ENCODE data around the gene BCLAF1.

Gene BCLAF1

DNA sequence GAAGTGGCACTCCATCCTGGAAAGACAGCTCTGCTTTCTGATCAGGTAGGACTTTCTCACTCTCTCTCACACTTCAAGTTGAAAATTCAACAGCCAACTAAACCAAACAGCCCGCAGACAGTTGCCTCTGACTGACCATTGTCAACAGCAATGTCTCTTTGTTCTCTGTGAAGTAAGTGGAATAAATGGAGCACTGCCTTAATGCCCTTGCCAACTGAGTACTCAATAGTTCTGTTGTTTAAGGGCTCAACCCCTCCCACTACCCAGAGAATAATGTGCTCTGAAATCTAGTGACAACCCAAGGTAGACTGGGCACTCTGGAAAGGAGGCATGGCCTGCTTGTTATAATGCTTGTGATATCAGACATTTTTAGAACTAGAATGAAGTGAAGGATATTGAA lies 16.8 kb upstream of the BCLAF1 start:
- no peak overlapping the region for H3K27ac ChIP-seq (ENCODE audit: low read depth, low read length)
- no peaks in the 10 kb centered on the region for H3K36me3 ChIP-seq (ENCODE audit: control insufficient read depth, insufficient read depth, low read length)
- H3K27me3 ChIP-seq (ENCODE audit: control insufficient read depth, insufficient read depth, low read length) = no peaks in the 10 kb centered on the region
- no peaks in the 10 kb centered on the region for H3K4me1 ChIP-seq (ENCODE audit: control insufficient read depth, insufficient read depth, low read length)
- H3K9ac ChIP-seq (ENCODE audit: low read length) = no peak overlapping the region
- no peak overlapping the region for H3K4me3 ChIP-seq (ENCODE audit: low read length)

DNA sequence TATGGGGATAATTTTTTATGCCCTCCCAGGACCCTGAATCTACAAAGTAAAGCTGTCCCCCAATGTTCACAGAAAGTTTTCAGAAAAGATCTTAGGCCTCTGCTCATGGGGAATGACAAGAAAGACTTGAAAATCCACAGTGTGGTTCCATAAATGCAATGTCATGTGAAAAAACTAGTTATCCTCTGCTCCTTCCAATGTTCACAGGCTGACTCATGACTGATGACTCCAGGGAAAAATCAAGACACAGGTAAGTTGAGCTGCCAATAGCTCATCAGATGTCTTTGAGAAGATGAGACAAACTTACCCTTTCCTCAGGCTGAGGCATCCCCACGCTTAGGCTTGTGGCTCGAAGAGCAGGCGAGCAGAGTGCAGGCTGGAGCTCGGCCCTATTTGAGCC lies 14.8 kb upstream of the BCLAF1 start:
- H3K27ac ChIP-seq (ENCODE audit: low read depth, low read length) = no peak overlapping the region
- H3K9ac ChIP-seq (ENCODE audit: low read length) = no peak overlapping the region
- H3K36me3 ChIP-seq (ENCODE audit: control insufficient read depth, insufficient read depth, low read length) = no peaks in the 10 kb centered on the region
- no peaks in the 10 kb centered on the region for H3K27me3 ChIP-seq (ENCODE audit: control insufficient read depth, insufficient read depth, low read length)
- H3K4me3 ChIP-seq (ENCODE audit: low read length) = no peak overlapping the region
- H3K4me1 ChIP-seq (ENCODE audit: control insufficient read depth, insufficient read depth, low read length) = no peaks in the 10 kb centered on the region

DNA sequence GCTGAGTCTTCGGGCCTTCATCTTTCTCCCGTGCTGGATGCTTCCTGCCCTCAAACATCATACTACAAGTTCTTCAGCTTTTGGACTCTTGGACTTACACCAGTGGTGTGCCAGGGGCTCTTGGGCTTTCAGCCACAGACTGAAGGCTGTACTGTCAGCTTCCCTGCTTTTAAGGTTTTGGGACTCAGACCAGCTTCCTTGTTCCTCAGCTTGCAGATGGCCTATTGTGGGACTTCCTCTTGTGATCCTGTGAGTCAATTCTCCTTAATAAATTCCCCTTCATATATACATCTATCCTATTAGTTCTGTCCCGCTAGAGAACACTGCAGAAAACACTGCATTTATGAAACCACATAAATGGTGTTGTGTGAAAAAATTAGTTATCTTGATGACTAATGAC lies 13.9 kb upstream of the BCLAF1 start:
- no peaks in the 10 kb centered on the region for H3K36me3 ChIP-seq (ENCODE audit: control insufficient read depth, insufficient read depth, low read length)
- H3K9ac ChIP-seq (ENCODE audit: low read length) = no peak overlapping the region

DNA sequence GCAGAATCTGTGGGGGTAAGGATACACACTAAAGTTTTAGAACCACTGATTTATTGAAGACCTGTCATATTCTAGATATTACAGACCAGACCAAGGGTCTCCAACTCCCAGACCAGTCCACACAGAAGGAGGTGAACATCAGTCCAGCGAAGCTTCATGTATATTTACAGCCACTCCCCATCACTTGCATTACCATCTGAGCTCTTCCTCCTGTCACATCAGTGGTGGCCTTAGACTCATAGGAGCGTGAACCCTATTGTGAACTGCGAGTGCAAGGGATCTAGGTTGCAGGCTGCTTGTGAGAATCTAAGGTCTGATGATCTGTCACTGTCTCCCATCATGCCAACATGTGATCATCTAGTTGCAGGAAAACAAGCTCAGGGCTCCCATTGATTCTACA lies 5.0 kb upstream of the BCLAF1 start:
- Histone ChIP-seq H3K27ac (ENCODE audit: low read depth, low read length) (no peak overlapping the region), H3K27me3 (ENCODE audit: control insufficient read depth, insufficient read depth, low read length) (no peaks in the 10 kb centered on the region), H3K36me3 (ENCODE audit: control insufficient read depth, insufficient read depth, low read length) (no peaks in the 10 kb centered on the region), H3K4me3 (ENCODE audit: low read length) (no peak overlapping the region), H3K9ac (ENCODE audit: low read length) (no peak overlapping the region), H3K4me1 (ENCODE audit: control insufficient read depth, insufficient read depth, low read length) (peaks cover 13% of the 10 kb centered on the region)

More for the DNA sequence above, 13.9 kb upstream of the BCLAF1 start:
- Histone ChIP-seq H3K27ac (ENCODE audit: low read depth, low read length) (no peak overlapping the region), H3K27me3 (ENCODE audit: control insufficient read depth, insufficient read depth, low read length) (no peaks in the 10 kb centered on the region), H3K4me1 (ENCODE audit: control insufficient read depth, insufficient read depth, low read length) (no peaks in the 10 kb centered on the region), H3K4me3 (ENCODE audit: low read length) (no peak overlapping the region)

DNA sequence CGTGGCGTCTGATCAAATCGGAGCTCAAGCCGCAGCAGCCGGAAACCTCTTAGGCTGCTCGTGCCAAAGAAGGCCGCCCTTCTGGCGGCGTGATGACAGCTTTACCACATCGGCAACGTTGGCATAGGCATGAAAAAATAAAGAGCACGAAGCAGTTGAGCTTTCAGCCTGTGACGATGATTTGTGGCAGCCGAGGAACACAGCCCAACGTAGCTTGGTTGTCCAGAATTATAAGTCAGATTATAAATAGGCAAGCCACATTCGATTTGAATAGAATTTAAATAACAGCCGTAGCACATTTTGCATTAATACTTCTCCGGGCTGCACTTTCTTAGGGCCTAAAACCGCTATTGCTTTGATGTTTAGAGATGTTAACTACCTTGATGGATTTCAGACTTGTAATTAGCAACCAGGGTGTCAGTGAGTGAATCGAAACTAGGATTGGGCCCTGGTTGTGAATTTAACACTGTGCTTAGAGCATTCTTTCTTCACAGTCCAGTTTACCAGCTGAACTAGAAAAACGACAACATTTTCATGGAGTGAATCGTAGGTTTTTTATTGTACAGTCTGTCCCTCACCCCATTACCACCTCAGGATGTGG lies 864 bp upstream of the BCLAF1 start:
- peak overlapping the region; percentile 94 for H3K4me3 ChIP-seq (ENCODE audit: low read length)
- H3K4me1 ChIP-seq (ENCODE audit: control insufficient read depth, insufficient read depth, low read length) = peaks cover 17% of the 10 kb centered on the region
- H3K36me3 ChIP-seq (ENCODE audit: control insufficient read depth, insufficient read depth, low read length) = peaks cover 2% of the 10 kb centered on the region
- H3K27ac ChIP-seq (ENCODE audit: low read depth, low read length) = peak overlapping the region; percentile 100
- peak overlapping the region; percentile 100 for H3K9ac ChIP-seq (ENCODE audit: low read length)
- H3K27me3 ChIP-seq (ENCODE audit: control insufficient read depth, insufficient read depth, low read length) = no peaks in the 10 kb centered on the region

DNA sequence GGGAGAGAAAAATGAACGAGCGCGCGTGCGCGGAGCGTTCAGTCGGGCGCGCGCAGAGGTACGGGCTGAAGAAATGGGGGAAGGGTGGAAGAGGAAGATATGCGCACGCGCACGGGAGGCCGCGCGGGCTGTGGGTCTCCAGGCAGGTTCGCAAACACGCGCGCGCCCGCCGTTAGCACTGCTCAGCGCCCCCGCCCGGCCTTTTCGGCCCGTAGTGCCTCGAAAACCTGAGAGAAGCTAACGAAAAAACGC lies 393 bp downstream of the BCLAF1 start:
- H3K27me3 ChIP-seq (ENCODE audit: control insufficient read depth, insufficient read depth, low read length) = no peaks in the 10 kb centered on the region
- peak overlapping the region; percentile 100 for H3K4me3 ChIP-seq (ENCODE audit: low read length)
- peaks cover 2% of the 10 kb centered on the region for H3K36me3 ChIP-seq (ENCODE audit: control insufficient read depth, insufficient read depth, low read length)
- H3K4me1 ChIP-seq (ENCODE audit: control insufficient read depth, insufficient read depth, low read length) = peaks cover 17% of the 10 kb centered on the region
- H3K9ac ChIP-seq (ENCODE audit: low read length) = peak overlapping the region; percentile 100
- peak overlapping the region; percentile 100 for H3K27ac ChIP-seq (ENCODE audit: low read depth, low read length)

DNA sequence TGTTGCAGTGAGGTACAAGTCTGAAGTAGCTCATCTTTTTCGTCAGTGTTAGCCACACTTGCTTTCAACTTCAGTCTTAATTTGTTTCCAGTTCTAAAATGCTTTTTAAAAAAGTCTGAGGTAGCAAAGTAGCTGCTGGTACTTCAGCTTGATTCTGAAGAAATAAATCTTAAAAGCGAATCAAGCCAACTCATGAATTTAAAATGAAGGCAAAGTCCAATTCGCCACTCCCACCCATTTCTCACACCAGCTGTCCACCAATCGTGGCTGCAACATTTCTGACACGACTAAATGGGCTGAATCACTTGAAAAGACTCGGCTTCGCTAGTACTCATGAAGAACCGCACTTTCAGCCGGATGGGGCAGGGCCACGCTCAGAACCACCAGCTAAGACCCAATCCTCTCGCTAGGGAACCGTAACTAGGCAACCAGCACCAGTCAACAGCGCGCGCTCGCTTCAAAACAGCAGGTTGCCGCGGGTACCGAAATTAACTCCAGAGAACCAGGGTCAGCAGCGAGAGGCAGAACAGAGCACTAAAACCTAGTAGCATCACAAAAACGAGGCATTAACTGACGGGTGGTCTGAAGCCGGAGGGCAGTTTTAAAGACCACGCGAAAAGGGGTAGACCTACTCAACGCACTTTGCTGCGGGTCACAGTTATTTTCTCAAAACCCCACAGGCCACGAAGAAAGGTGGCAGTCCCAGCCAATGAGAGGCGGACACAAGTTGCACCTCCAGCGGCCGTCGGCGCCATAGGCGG lies 900 bp downstream of the BCLAF1 start:
- H3K27ac ChIP-seq (ENCODE audit: low read depth, low read length) = peak overlapping the region; percentile 100
- H3K27me3 ChIP-seq (ENCODE audit: control insufficient read depth, insufficient read depth, low read length) = no peaks in the 10 kb centered on the region
- peaks cover 17% of the 10 kb centered on the region for H3K4me1 ChIP-seq (ENCODE audit: control insufficient read depth, insufficient read depth, low read length)
- peaks cover 2% of the 10 kb centered on the region for H3K36me3 ChIP-seq (ENCODE audit: control insufficient read depth, insufficient read depth, low read length)
- H3K4me3 ChIP-seq (ENCODE audit: low read length) = peak overlapping the region; percentile 100
- H3K9ac ChIP-seq (ENCODE audit: low read length) = peak overlapping the region; percentile 89

DNA sequence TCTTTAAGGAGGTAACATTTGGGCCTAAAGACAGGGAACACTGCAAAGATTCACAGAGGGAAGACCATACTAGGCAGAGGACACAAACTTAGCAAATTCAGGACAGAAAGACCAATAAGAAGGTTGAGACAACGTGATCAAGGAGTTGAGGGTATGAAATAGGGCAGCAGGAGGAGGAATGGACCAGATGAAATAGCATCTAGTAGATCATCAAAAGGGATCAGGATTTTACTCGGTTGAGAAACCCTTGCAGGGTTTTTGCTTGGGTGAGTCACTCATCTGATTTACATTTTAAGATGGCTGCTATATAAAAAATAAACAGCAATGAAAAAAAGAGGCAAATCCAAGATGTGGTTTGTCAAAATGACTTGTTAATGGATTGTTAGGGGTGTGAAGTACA lies 4.7 kb downstream of the BCLAF1 start:
- H3K36me3 ChIP-seq (ENCODE audit: control insufficient read depth, insufficient read depth, low read length) = peaks cover 2% of the 10 kb centered on the region
- peak overlapping the region; percentile 7 for H3K4me3 ChIP-seq (ENCODE audit: low read length)
- no peak overlapping the region for H3K9ac ChIP-seq (ENCODE audit: low read length)
- no peaks in the 10 kb centered on the region for H3K27me3 ChIP-seq (ENCODE audit: control insufficient read depth, insufficient read depth, low read length)
- H3K4me1 ChIP-seq (ENCODE audit: control insufficient read depth, insufficient read depth, low read length) = peaks cover 29% of the 10 kb centered on the region
- no peak overlapping the region for H3K27ac ChIP-seq (ENCODE audit: low read depth, low read length)

DNA sequence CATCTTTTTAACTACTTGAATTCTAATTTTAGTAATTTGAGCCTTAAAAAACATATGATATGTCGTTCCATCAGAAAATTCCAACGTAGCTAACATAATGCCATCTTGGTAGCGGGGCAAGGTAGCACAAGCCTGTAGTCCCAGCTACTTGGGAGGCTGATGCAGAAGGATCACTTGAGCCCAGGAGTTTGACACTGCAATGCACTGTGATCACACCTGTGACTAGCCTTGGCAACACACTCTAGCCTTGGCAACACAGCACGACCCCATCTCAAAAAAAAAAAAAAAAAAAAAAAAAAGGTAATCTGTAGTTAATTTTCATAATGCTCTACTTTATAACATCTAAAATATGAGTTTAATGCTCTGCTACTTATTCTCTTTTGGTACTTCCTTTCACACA lies 6.7 kb downstream of the BCLAF1 start:
- Histone ChIP-seq H3K27me3 (ENCODE audit: control insufficient read depth, insufficient read depth, low read length) (no peaks in the 10 kb centered on the region), H3K4me3 (ENCODE audit: low read length) (no peak overlapping the region), H3K9ac (ENCODE audit: low read length) (no peak overlapping the region), H3K36me3 (ENCODE audit: control insufficient read depth, insufficient read depth, low read length) (no peaks in the 10 kb centered on the region), H3K4me1 (ENCODE audit: control insufficient read depth, insufficient read depth, low read length) (peaks cover 25% of the 10 kb centered on the region), H3K27ac (ENCODE audit: low read depth, low read length) (no peak overlapping the region)

DNA sequence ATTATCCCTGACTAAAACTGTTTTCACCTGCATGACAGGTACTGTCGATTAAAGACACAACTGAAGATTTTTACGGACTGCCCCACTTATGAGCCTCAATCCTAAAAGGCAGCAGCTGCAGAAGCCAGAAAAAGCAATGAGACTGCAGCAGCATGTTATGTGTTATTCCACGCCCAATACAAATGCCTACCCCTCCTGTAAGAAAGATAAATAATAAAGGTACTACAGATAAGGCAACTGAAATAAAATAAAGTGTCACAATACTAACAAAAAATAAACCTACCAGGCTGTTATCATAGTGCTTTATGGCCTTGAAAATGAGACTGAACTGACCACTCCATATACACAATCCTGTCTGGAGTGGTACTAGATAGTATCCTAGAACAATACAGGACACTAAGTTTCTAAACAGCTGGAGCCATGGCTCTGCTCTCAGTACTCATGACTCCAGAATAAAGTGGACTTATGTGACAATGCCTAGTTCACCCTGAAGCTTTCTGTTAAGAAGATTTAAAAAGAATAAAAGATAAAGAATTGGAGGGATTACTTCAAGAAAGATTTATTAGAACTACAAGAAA lies 9.5 kb downstream of the BCLAF1 start:
- H3K4me1 ChIP-seq (ENCODE audit: control insufficient read depth, insufficient read depth, low read length) = peaks cover 25% of the 10 kb centered on the region
- peaks cover 4% of the 10 kb centered on the region for H3K36me3 ChIP-seq (ENCODE audit: control insufficient read depth, insufficient read depth, low read length)
- no peak overlapping the region for H3K9ac ChIP-seq (ENCODE audit: low read length)
- H3K4me3 ChIP-seq (ENCODE audit: low read length) = no peak overlapping the region
- no peak overlapping the region for H3K27ac ChIP-seq (ENCODE audit: low read depth, low read length)
- H3K27me3 ChIP-seq (ENCODE audit: control insufficient read depth, insufficient read depth, low read length) = no peaks in the 10 kb centered on the region

DNA sequence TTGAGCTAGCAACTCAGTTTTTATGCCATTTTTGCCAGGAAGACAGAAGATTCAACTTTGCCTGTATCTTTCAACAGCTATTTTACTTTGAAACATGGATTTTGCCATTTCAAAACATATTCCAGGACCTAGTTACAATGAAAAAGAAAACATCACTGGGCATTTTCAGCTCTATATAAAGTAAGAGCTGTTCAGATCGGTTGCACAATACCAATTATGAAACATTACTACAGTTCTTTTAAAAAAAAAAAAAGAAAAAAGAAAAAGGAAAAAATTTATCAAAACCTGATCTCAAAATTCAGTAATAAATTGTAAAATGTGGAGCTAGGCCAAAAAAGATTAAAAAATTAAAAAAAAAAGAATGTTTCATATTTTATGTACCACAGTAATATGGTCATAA lies 15.6 kb downstream of the BCLAF1 start:
- Histone ChIP-seq H3K36me3 (ENCODE audit: control insufficient read depth, insufficient read depth, low read length) (peaks cover 16% of the 10 kb centered on the region), H3K4me3 (ENCODE audit: low read length) (no peak overlapping the region), H3K4me1 (ENCODE audit: control insufficient read depth, insufficient read depth, low read length) (no peaks in the 10 kb centered on the region), H3K9ac (ENCODE audit: low read length) (no peak overlapping the region), H3K27ac (ENCODE audit: low read depth, low read length) (no peak overlapping the region), H3K27me3 (ENCODE audit: control insufficient read depth, insufficient read depth, low read length) (no peaks in the 10 kb centered on the region)

DNA sequence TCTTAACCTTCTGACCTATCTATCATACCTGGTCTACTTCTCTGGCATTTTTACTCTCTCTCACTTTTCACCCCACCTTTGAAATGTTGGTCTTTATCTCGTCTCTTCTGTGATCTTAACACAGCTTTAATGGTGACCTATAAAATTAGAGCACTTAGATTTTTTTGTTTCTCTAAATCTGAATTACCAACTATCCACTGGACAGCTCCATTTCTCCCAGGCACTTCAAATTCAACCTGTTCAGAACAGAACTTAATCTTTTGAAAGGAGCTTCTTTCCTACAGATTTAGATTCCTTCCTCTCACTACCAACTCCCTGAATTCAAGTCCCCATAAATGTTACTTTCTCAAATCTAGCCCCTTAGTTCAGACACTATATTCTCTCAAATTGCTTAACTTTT lies 24.5 kb downstream of the BCLAF1 start:
- peaks cover 13% of the 10 kb centered on the region for H3K36me3 ChIP-seq (ENCODE audit: control insufficient read depth, insufficient read depth, low read length)
- H3K4me3 ChIP-seq (ENCODE audit: low read length) = no peak overlapping the region
- H3K27ac ChIP-seq (ENCODE audit: low read depth, low read length) = no peak overlapping the region
- no peaks in the 10 kb centered on the region for H3K27me3 ChIP-seq (ENCODE audit: control insufficient read depth, insufficient read depth, low read length)
- no peak overlapping the region for H3K9ac ChIP-seq (ENCODE audit: low read length)
- H3K4me1 ChIP-seq (ENCODE audit: control insufficient read depth, insufficient read depth, low read length) = no peaks in the 10 kb centered on the region

DNA sequence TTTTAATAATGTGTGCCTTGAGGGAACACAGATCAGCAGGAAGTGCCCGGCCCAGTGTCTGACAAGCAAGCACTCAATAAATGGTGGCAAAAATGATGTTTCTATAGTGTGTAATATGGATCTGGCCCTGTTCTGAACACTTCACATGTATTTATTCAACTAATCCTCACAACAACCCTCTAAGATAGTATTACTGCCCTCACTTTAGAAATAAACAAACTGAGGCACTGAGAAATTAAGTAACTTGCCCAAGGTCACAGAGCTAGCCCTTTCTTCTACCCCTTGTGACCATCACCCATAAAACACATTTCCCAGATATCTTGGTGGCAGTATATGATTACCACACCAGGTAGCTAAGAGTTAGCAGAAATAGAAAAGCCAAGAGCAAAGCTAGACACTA lies 26.7 kb downstream of the BCLAF1 start:
- no peak overlapping the region for H3K4me3 ChIP-seq (ENCODE audit: low read length)
- no peaks in the 10 kb centered on the region for H3K4me1 ChIP-seq (ENCODE audit: control insufficient read depth, insufficient read depth, low read length)
- H3K27me3 ChIP-seq (ENCODE audit: control insufficient read depth, insufficient read depth, low read length) = no peaks in the 10 kb centered on the region
- H3K9ac ChIP-seq (ENCODE audit: low read length) = no peak overlapping the region
- no peak overlapping the region for H3K27ac ChIP-seq (ENCODE audit: low read depth, low read length)
- H3K36me3 ChIP-seq (ENCODE audit: control insufficient read depth, insufficient read depth, low read length) = peaks cover 10% of the 10 kb centered on the region

All from rectal smooth muscle tissue (tissue), 1 donor.